Activated CD8-positive, alpha-beta T cell treated with anti-CD3 and anti-CD28 coated beads for 36 hours (primary cell): ENCODE results near the gene TMEM9B. TPM values are rescaled to one million over a fixed set of nuclear protein-coding genes. Genes with fewer than 3 reads are reported as not detected.
"Not testable (repeated sequence)": the region's sequence is repeated elsewhere in the genome, so short reads cannot be mapped to it uniquely, and the experiment has no call there.

Experiments used
- ATAC-seq: fragments of 200-7000 bp; cut with Tn5 transposase; one replicate; pipeline ENCODE4 v1.10.0; 2021; ENCODE audit warnings: mild to moderate bottlenecking, moderate library complexity
- CTCF ChIA-PET: fragments of 350-600 bp; sonication (Branson Sonifier 250); formaldehyde crosslinking; loops from one replicate; lab custom pipeline; 2021; ENCODE audit warnings: antibody characterized with exemption; lab: Charles Lee
- POLR2A ChIA-PET: fragments of 350-600 bp; sonication (Branson Sonifier 250); formaldehyde crosslinking; loops from one replicate; lab custom pipeline; 2021; ENCODE audit warnings: antibody characterized with exemption; lab: Charles Lee
- DNase-seq: peaks from one replicate; pipeline ENCODE4 v3.0.0-alpha.2; 2020
- H3K27ac Mint-ChIP-seq: one replicate; pipeline ENCODE4 v1.8.0; 2021; ENCODE audit warnings: mild to moderate bottlenecking, mixed read lengths
- H3K27me3 Mint-ChIP-seq: one replicate; pipeline ENCODE4 v1.8.0; 2021; ENCODE audit warnings: mixed read lengths
- H3K36me3 Mint-ChIP-seq: one replicate; pipeline ENCODE4 v1.8.0; 2021; ENCODE audit warnings: low read depth, mixed read lengths
- H3K4me1 Mint-ChIP-seq: one replicate; pipeline ENCODE4 v1.8.0; 2021; ENCODE audit warnings: low read depth, mixed read lengths
- H3K4me3 Mint-ChIP-seq: one replicate; pipeline ENCODE4 v1.8.0; 2021; ENCODE audit warnings: mild to moderate bottlenecking, moderate library complexity, mixed read lengths
- H3K9me3 Mint-ChIP-seq: one replicate; pipeline ENCODE4 v1.8.0; 2021; ENCODE audit warnings: mixed read lengths
- intact Hi-C: fragments of 100-400 bp; cut with micrococcal nuclease; formaldehyde crosslinking; loops from one replicate; pipeline ENCODE4 v1.10.0; 2022
- total RNA-seq, 2 experiments: library from RNA; stranded (reverse); gene quantifications; one replicate each; pipeline ENCODE4 v1.2.3, GENCODE V29; 2021
- TF ChIP-seq, protein P1 (sequence below): fragments of 200-600 bp; IDR thresholded peaks from one replicate; pipeline ENCODE4 v1.8.0; 2022; ENCODE audit warnings: antibody characterized with exemption, mild to moderate bottlenecking

The TMEM9B gene
- 10 to 100 TPM; 14.6 to 16.3 TPM for total RNA-seq

- TF ChIP-seq, protein P1, sequence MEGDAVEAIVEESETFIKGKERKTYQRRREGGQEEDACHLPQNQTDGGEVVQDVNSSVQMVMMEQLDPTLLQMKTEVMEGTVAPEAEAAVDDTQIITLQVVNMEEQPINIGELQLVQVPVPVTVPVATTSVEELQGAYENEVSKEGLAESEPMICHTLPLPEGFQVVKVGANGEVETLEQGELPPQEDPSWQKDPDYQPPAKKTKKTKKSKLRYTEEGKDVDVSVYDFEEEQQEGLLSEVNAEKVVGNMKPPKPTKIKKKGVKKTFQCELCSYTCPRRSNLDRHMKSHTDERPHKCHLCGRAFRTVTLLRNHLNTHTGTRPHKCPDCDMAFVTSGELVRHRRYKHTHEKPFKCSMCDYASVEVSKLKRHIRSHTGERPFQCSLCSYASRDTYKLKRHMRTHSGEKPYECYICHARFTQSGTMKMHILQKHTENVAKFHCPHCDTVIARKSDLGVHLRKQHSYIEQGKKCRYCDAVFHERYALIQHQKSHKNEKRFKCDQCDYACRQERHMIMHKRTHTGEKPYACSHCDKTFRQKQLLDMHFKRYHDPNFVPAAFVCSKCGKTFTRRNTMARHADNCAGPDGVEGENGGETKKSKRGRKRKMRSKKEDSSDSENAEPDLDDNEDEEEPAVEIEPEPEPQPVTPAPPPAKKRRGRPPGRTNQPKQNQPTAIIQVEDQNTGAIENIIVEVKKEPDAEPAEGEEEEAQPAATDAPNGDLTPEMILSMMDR, result no peak
- DNase-seq (peak; percentile 95), ATAC-seq (peak; percentile 85)
- intact Hi-C loops, result loop anchor here (5.0 kb wide), 2 partner anchors 52 to 277 kb away; partner anchors contain the start of gene AKIP1
- H3K36me3 Mint-ChIP-seq, result no peaks in the 10 kb centered on the region
- ChIA-PET CTCF (interaction anchor here (1.4 to 3.0 kb wide), 3 partner anchors 50 to 173 kb away, joined by 3 to 20 read pairs (median 13); no protein-coding TSS in a partner anchor), POLR2A (interaction anchor here (0.6 to 3.0 kb wide), 6 partner anchors 11 to 282 kb away, joined by 3 to 16 read pairs (median 3); partner anchors contain the start of genes RPL27A and TRIM66)
- no peaks in the 10 kb centered on the region for H3K9me3 Mint-ChIP-seq
- no peaks in the 10 kb centered on the region for H3K27me3 Mint-ChIP-seq
- peak within 1 kb of the TSS; percentile 91 for H3K27ac Mint-ChIP-seq
- peaks cover 25% of the 10 kb centered on the region for H3K4me1 Mint-ChIP-seq
- H3K4me3 Mint-ChIP-seq, result peak within 1 kb of the TSS; percentile 94
These were observed at the start of gene TMEM9B for GRCh38 chr11:8964324-8965320. Gene TMEM9B (minus strand): TSS chr11:8964442. CDS start chr11:8964313, 129 bp downstream.

- DNase-seq (no peak), ATAC-seq (no peak)
- H3K27me3 Mint-ChIP-seq, result no peaks in the 10 kb centered on the region
- H3K4me3 Mint-ChIP-seq, result no peak overlapping the region
- ChIA-PET CTCF (interaction anchor here (1.1 to 6.1 kb wide), 6 partner anchors 13 to 125 kb away, joined by 3 to 55 read pairs (median 8); no protein-coding TSS in a partner anchor), POLR2A (no interaction called here)
- intact Hi-C loops, result loop anchor here (10.0 kb wide), 1 partner anchor 491 kb away; no protein-coding TSS in a partner anchor
- H3K4me1 Mint-ChIP-seq, result peaks cover 11% of the 10 kb centered on the region
- H3K27ac Mint-ChIP-seq, result no peak overlapping the region
- no peaks in the 10 kb centered on the region for H3K36me3 Mint-ChIP-seq
- TF ChIP-seq, protein P1, result no peak
- peaks cover 4% of the 10 kb centered on the region for H3K9me3 Mint-ChIP-seq
These were observed 49.1 kb upstream of the TMEM9B start for GRCh38 chr11:9013373-9013772.

DNA sequence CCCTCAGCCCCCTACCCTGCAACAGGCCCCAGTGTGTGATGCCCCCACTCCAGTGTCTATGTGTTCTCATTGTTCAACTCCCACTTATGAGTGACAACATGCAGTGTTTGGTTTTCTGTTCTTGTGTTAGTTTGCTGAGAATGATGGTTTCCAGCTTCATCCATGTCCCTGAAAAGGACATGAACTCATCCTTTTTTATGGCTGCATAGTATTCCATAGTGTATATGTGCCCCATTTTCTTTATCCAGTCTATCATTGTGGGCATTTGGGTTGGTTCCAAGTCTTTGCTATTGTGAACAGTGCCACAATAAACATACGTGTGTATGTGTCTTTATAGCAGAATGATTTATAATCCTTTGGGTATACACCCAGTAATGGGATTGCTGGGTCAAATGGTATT lies 45.3 kb upstream of the TMEM9B start:
- CTCF ChIA-PET, H3K27ac Mint-ChIP-seq, DNase-seq, POLR2A ChIA-PET, ATAC-seq, H3K27me3 Mint-ChIP-seq, H3K36me3 Mint-ChIP-seq, H3K4me1 Mint-ChIP-seq, intact Hi-C loops, H3K4me3 Mint-ChIP-seq, H3K9me3 Mint-ChIP-seq: not testable (repeated sequence)

DNA sequence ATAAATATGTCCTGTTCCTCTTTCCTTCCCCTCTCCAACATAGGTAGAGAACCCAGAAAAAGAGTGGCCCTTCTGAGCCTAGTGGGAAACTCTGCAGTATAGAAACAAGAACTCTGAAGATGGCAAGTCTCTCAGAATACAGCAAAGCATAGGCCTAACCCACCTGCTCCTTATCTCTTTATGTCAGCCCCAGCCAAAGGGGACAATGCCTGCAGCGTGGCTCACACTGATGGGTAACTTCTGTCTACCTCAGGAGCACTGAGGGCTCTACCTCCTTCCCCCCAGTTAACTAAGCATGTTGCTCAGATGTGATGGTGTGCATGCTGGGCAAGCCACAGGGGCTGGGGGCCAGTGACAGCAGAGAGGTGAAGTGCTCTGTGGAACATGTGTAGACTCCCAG lies 44.4 kb upstream of the TMEM9B start:
- Mint-ChIP-seq H3K4me1 (peaks cover 5% of the 10 kb centered on the region), H3K27me3 (peaks cover 10% of the 10 kb centered on the region)
- intact Hi-C loops, result no loop called here

DNA sequence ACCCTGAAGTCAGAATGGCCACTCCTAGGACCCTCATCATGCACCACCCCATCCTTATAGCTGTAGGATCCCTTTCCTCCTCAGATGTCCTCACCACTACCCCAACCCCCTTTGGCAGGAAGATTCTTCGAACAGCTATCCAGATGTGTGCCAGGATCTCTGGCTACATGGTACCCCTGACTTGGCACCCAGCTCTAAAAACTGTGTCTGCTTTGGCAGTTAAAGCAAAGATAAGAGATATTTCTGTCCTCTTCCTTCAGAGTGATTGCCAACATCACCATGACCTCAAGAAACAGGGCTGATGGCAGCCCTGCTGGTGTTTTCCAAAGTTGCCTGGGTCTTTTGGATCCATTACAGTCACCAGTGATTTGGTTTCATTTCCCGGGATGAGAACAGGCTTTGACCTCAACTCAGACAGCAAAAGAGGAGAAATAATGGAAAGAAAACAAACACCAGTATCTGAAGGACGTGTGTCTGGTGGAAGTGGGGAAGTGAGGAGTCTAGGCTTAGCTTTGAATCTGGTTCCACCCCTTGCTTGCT lies 43.8 kb upstream of the TMEM9B start:
- H3K9me3 Mint-ChIP-seq, result peaks cover 4% of the 10 kb centered on the region
- DNase-seq, result no peak
- intact Hi-C loops, result no loop called here
- ChIA-PET CTCF (interaction anchor here (1.0 to 3.5 kb wide), 3 partner anchors 8 to 130 kb away, joined by 3 to 31 read pairs (median 7); no protein-coding TSS in a partner anchor), POLR2A (interaction anchor here (0.8 kb wide), 1 partner anchor 609 kb away, joined by 3 read pairs; no protein-coding TSS in a partner anchor)
- H3K27me3 Mint-ChIP-seq, result peaks cover 13% of the 10 kb centered on the region
- ATAC-seq, result no peak
- peaks cover 8% of the 10 kb centered on the region for H3K4me1 Mint-ChIP-seq
- H3K4me3 Mint-ChIP-seq, result no peak overlapping the region
- TF ChIP-seq, protein P1, result no peak
- H3K27ac Mint-ChIP-seq, result no peak overlapping the region
- H3K36me3 Mint-ChIP-seq, result no peaks in the 10 kb centered on the region

More for the DNA sequence above, 44.4 kb upstream of the TMEM9B start:
- POLR2A ChIA-PET, result no interaction called here
- no peak overlapping the region for H3K27ac Mint-ChIP-seq
- no peak for DNase-seq
- H3K36me3 Mint-ChIP-seq, result no peaks in the 10 kb centered on the region
- peaks cover 4% of the 10 kb centered on the region for H3K9me3 Mint-ChIP-seq
- TF ChIP-seq, protein P1, result no peak
- no peak for ATAC-seq
- no peak overlapping the region for H3K4me3 Mint-ChIP-seq
- CTCF ChIA-PET, result interaction anchor here (1.0 to 2.3 kb wide), 2 partner anchors 49 to 129 kb away, joined by 3 to 7 read pairs; no protein-coding TSS in a partner anchor
